Epithelial cell of proximal tubule (primary cell): ENCODE data around the gene CD2AP. TPM values are rescaled to one million over a fixed set of nuclear protein-coding genes. Genes with fewer than 3 reads are reported as not detected.

Experiments used
- DNase-seq: peaks from one replicate; pipeline ENCODE4 v3.0.0-alpha.2; 2011; ENCODE audit warnings: low read depth
- H3K4me3 ChIP-seq: 2 replicates; pipeline ENCODE4 v1.5.1; 2011; ENCODE audit warnings: low read depth, mild to moderate bottlenecking, low read length
- total RNA-seq: library from RNA; depleted of rRNA; stranded (reverse); fragments of >200 nt; gene quantifications from 2 replicates; pipeline ENCODE4 v1.2.3, GENCODE V29; 2015
- TF ChIP-seq, protein P1 (sequence below): conservative IDR thresholded peaks from 2 replicates; pipeline ENCODE4 v1.5.1; 2012; ENCODE audit warnings: low read depth, mild to moderate bottlenecking, low read length

The CD2AP gene
- total RNA-seq, 1 donor from 2014 or later = 61.7 TPM

DNA sequence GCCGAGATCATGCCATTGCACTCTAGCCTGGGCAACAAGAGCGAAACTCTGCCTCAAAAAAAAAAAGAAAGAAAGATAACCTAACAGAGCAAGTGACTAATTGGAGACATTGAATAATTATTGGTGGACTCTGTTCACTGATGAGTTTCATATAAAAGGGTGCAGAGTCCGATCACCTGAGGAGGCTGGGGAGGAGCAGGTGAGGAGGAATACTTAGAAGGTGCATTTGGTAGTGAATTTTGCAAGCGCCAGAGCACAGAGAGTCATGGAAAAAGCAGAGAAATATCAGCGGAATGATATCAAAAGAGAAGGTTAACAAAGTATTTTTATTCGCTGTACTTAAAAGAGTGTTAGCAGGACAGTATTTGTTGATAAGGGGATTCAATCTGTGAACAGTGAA is 44.4 kb downstream of the CD2AP start:
- H3K4me3 ChIP-seq = no peak overlapping the region
- TF ChIP-seq, protein P1, sequence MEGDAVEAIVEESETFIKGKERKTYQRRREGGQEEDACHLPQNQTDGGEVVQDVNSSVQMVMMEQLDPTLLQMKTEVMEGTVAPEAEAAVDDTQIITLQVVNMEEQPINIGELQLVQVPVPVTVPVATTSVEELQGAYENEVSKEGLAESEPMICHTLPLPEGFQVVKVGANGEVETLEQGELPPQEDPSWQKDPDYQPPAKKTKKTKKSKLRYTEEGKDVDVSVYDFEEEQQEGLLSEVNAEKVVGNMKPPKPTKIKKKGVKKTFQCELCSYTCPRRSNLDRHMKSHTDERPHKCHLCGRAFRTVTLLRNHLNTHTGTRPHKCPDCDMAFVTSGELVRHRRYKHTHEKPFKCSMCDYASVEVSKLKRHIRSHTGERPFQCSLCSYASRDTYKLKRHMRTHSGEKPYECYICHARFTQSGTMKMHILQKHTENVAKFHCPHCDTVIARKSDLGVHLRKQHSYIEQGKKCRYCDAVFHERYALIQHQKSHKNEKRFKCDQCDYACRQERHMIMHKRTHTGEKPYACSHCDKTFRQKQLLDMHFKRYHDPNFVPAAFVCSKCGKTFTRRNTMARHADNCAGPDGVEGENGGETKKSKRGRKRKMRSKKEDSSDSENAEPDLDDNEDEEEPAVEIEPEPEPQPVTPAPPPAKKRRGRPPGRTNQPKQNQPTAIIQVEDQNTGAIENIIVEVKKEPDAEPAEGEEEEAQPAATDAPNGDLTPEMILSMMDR = no peak
- no peak for DNase-seq

DNA sequence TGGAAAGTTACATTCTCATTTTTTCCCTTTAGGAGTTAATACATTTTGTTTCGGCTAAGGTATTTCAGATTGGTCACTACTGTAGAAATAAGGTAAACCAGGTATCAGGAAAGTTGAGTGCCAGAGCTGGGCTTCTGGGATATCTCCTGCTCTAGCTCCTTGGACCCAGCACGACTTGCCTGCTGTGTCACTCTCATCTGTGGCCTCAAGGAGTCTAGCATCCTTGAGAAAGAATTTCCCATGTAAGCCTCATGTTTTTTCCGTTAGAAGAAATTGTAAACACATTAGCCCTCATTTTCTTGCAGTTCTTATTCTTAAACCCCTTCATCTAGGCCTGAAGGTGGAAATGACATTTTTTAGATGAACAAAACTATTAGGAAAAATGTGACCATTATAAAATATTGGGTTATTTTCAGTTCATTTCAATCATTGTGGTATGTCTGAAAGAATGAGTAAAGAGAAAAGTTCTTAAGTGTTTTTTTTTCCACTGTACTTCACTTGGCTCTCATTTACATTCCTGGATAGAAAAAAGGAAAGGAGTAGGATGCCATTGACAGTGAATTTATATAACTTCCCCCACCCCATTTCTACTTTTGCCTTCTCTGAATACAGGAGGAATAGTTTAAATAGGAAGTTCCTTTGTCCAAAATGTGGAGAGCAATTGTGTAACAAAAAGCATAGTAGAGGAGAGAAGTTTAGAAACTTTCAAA is 46.7 kb downstream of the CD2AP start:
- TF ChIP-seq, protein P1 = no peak
- no peak overlapping the region for H3K4me3 ChIP-seq
- no peak for DNase-seq

DNA sequence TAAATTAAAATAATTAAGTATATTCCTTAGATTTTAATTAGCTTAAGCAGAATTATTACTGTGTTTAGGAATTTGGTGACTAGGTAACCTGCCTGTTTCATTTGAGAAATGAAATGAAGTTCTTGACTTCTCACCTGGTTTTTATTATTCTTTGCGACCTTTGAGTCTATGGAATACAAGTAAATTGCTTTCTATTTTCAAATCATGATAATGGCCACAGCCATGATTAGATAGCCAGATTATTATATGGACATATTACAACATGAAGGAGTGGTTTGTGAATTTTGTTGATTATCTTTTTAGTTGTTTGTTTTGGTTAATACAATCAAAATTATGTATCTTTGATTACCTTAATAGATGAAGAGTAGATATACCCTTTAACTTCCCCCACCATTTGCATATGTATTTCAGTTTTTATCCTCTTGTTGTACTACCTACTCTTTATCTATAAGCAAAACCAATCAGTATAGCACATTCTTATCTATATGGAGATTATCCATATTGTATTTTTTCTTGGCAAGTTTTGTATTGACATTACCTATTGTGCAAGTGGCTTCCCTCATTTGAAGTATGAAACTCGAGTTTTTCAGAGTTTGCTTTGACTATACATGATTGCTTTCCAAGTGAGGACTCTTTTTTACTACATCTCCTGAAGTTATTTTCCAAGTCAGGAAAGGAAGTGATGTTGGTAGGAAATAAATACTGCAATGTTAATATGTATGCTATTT is 47.9 kb downstream of the CD2AP start:
- TF ChIP-seq, protein P1 = no peak
- no peak for DNase-seq
- no peak overlapping the region for H3K4me3 ChIP-seq

DNA sequence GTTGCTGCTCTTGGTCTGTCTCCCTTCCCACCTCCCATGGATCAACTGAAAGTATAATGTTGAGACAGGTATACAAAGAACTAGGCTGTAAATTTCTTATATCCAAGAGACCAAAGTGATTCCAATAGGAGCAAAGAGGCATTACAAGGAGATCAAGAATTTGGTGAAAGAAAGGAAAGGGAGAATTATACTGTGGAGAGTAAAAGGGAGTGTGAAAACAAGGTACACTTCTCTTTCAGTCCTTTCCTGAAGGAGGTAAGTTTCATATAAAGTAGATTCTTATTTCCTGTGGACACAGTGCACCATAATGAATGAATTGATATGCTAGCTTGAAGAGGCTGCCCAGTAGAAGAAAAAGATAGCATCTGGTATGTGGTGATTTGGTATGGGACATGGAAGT is 49.7 kb downstream of the CD2AP start:
- H3K4me3 ChIP-seq = no peak overlapping the region
- TF ChIP-seq, protein P1 = no peak
- no peak for DNase-seq

DNA sequence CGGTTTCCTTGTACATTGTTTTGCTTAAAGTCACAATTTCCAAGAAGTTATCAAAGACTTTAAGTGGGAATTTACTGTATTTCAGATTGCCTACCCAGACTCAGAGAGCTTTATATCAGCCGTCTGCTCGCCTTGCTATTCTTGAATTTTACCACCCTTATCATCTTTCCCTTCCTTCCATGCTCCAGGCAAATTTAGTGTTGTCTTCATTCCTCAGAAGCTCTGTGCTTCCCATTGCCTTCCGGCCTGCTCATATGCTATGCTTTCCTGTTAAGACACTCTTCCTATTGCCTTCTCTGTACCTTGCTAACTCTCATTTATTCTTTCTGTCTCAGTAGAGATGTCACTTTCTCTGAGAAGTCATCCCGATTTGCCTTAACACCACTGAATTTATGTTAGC is 52.1 kb downstream of the CD2AP start:
- DNase-seq = no peak
- no peak overlapping the region for H3K4me3 ChIP-seq
- TF ChIP-seq, protein P1 = no peak

DNA sequence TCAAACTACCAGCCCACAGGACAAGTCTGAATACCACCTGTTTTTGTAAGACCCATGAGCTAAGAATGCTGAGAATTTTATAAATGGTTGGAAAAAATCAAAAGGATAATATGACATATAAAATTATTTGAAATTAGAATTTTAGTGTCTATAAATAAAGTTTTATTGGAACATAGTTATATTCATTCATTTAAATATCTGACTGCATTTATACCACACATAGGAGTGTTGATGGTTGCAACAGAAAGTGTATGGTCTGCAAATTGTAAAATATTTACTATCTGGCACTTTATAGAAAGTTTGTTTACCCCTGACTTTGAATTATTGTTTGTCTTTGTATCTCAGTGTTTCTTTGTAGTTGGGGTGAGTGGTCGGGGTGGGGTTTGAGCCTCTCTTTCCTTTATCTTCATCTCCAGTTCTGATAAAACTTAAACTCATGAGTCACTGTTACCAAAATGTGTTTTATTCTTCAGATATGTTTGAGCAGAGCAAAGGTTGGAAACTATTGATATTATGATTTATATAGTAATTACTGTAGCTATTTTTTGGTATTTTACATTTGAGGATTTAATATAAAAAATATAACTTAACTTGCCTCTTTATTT is 55.5 kb downstream of the CD2AP start:
- no peak for DNase-seq
- no peak overlapping the region for H3K4me3 ChIP-seq
- TF ChIP-seq, protein P1 = no peak
